Measurements from ENCODE around the gene CNTN5.

The CNTN5 gene

DNA sequence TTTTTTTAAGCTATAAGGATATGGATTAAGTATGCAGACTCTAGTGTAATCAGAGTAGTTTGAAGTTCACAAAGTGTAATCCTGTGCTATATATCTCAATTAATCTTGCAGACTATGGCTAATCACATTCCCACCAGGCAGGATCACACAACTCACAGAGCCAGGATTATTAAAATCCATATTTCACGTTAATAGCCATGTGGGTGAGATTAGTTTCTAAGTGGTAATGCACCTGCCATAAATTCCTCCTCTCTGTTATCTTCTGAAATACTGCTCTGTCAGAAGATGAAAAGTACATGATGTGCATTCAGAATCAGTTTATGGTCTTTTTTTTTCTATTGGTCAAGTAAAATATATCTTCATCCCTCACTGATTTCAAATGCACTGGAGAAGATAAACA is 686.1 kb downstream of the CNTN5 start:
- Histone ChIP-seq H3K9ac (ENCODE audit: low read depth, low read length) (no peak overlapping the region), H3K4me2 (ENCODE audit: low read length) (no peak overlapping the region), H3K9me3 (replicated peaks; ENCODE audit: low read length) (no peaks in the 10 kb centered on the region), H3K36me3 (ENCODE audit: insufficient read depth, low read length) (no peaks in the 10 kb centered on the region), H3K4me1 (ENCODE audit: control insufficient read depth, insufficient read depth, low read length) (no peaks in the 10 kb centered on the region), H3K27me3 (ENCODE audit: control insufficient read depth, insufficient read depth, low read length) (no peaks in the 10 kb centered on the region), H3K4me3 (ENCODE audit: low read length) (no peak overlapping the region)

DNA sequence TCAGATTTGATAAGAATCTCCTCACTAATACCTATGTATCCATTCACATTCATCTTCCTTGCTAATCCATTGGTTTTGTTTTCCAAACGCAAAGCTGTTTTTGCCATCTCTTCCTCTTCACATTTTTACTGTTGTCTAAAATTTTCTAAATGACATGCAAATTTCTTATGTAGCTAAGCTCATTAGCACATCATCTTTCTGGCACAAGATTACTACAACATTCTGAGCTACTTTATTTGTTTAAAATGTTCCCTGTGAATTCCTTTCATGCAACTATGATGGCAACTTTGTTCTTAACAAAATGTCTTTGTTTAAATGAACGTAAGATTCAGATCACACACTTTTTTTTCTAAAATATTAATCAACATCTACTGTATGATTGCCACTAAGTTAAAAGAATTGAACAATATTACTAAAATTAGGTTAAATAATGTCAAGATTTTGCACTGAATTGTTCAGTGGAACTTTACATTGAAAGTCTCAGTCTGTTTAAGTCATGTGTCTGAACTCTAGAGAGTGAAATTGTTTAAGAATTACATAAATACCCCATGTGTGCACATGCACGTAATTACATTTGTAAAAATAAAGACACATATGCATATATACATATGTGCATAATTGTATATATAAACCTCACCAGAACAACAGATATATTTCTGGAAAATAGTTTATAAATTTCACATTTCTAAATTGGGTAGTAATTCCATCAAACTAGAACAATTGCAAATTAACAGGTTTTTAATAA is 688.4 kb downstream of the CNTN5 start:
- Histone ChIP-seq H3K36me3 (ENCODE audit: insufficient read depth, low read length) (no peaks in the 10 kb centered on the region), H3K4me3 (ENCODE audit: low read length) (no peak overlapping the region), H3K4me2 (ENCODE audit: low read length) (no peak overlapping the region)

DNA sequence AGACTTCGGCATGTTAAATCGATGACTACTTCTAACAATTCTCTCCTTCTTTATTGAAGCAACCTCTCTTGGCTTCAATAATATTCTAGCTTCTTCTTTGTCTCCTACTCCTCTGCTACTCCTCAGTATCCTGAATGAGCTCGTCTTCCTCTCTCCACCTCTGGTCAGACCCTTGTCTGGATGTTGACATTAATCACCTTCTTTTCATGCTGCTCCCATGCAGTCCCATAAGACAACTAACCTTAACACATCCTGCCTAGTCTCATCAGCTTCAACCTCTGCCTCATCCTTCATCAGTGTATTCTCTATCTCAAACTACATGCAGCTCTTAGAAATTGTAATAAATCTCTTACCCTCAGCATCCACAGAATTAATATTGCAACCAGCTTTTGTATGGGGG is 695.6 kb downstream of the CNTN5 start:
- Histone ChIP-seq H3K4me2 (ENCODE audit: low read length) (no peak overlapping the region), H3K4me1 (ENCODE audit: control insufficient read depth, insufficient read depth, low read length) (no peaks in the 10 kb centered on the region), H3K9me3 (replicated peaks; ENCODE audit: low read length) (no peaks in the 10 kb centered on the region), H3K9ac (ENCODE audit: low read depth, low read length) (no peak overlapping the region), H3K27me3 (ENCODE audit: control insufficient read depth, insufficient read depth, low read length) (no peaks in the 10 kb centered on the region), H3K36me3 (ENCODE audit: insufficient read depth, low read length) (no peaks in the 10 kb centered on the region), H3K4me3 (ENCODE audit: low read length) (no peak overlapping the region)

More for the DNA sequence above, 688.4 kb downstream of the CNTN5 start:
- Histone ChIP-seq H3K4me1 (ENCODE audit: control insufficient read depth, insufficient read depth, low read length) (no peaks in the 10 kb centered on the region), H3K27me3 (ENCODE audit: control insufficient read depth, insufficient read depth, low read length) (no peaks in the 10 kb centered on the region), H3K9me3 (replicated peaks; ENCODE audit: low read length) (no peaks in the 10 kb centered on the region), H3K9ac (ENCODE audit: low read depth, low read length) (no peak overlapping the region)

DNA sequence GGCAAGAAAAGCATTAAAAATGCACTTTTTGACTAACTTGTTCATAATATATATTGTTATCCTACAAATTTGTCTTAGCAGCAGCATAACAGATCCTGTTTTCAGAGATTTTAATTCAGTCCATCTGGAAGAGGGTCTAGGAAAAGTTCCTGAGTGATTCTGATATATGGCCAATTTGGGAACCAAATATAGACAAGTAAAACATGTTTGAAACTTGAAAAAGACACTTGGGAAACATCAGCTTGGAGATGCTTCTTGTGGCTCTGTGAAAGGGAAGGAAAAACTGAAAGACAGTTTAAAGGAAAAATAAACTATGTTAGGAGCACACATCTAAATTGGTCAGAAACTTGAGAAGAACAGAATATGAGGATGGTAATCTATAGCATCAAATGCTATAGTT is 697.5 kb downstream of the CNTN5 start:
- Histone ChIP-seq H3K9me3 (replicated peaks; ENCODE audit: low read length) (no peaks in the 10 kb centered on the region), H3K36me3 (ENCODE audit: insufficient read depth, low read length) (no peaks in the 10 kb centered on the region), H3K4me2 (ENCODE audit: low read length) (no peak overlapping the region), H3K4me1 (ENCODE audit: control insufficient read depth, insufficient read depth, low read length) (no peaks in the 10 kb centered on the region), H3K9ac (ENCODE audit: low read depth, low read length) (no peak overlapping the region), H3K4me3 (ENCODE audit: low read length) (no peak overlapping the region), H3K27me3 (ENCODE audit: control insufficient read depth, insufficient read depth, low read length) (no peaks in the 10 kb centered on the region)

DNA sequence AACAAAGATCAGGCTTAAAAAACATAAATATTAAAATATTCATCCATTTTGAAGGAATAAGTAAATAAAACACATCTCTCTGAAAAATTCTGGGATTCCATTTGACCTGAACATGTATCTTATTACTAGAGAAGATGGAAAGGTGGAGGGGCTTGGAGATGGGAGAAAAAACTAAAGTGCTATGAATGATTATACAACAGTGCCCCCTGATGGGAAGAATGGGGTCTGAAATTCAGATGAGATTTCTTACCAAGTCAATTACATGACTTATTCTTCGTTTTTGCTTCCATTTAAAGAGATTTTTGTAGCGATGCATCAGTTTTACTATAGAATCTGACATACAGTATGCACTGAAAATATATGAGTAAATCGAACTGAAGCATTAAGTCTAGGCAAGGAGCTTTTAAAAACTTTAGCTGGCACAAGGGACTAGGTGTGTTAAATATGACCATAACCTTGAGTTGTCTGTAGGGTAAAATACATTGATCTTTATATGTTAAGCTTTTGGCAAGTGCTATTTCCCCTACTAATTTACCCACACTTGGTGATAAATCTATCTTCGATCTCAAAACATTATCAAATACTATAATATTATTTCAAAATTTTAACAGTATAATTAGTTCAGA is 718.8 kb downstream of the CNTN5 start:
- Histone ChIP-seq H3K36me3 (ENCODE audit: insufficient read depth, low read length) (no peaks in the 10 kb centered on the region), H3K9ac (ENCODE audit: low read depth, low read length) (no peak overlapping the region), H3K4me1 (ENCODE audit: control insufficient read depth, insufficient read depth, low read length) (no peaks in the 10 kb centered on the region), H3K4me3 (ENCODE audit: low read length) (no peak overlapping the region), H3K4me2 (ENCODE audit: low read length) (no peak overlapping the region), H3K9me3 (replicated peaks; ENCODE audit: low read length) (no peaks in the 10 kb centered on the region), H3K27me3 (ENCODE audit: control insufficient read depth, insufficient read depth, low read length) (no peaks in the 10 kb centered on the region)

DNA sequence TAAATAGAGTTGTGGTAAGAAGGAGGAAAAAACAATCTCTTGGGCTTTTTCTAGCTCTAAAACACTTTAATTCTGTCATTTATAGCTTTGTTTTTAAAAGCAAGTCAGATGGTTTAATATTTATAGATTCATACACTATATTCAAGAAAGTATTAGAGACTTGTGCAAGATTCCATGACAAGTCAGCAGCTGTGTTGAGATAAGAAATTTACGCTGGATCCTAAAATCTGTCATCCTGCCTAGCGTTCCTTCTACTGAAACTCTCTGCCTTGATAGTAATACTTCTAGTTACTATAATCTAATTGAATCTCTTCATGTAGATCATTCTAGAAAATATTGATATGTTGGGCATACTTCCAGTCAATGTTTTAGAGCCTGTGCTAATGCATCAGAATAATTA is 721.8 kb downstream of the CNTN5 start:
- no peaks in the 10 kb centered on the region for H3K4me1 ChIP-seq (ENCODE audit: control insufficient read depth, insufficient read depth, low read length)
- no peak overlapping the region for H3K4me2 ChIP-seq (ENCODE audit: low read length)
- no peaks in the 10 kb centered on the region for H3K36me3 ChIP-seq (ENCODE audit: insufficient read depth, low read length)
- H3K9me3 ChIP-seq (replicated peaks; ENCODE audit: low read length) = no peaks in the 10 kb centered on the region
- H3K4me3 ChIP-seq (ENCODE audit: low read length) = no peak overlapping the region
- H3K27me3 ChIP-seq (ENCODE audit: control insufficient read depth, insufficient read depth, low read length) = no peaks in the 10 kb centered on the region
- H3K9ac ChIP-seq (ENCODE audit: low read depth, low read length) = no peak overlapping the region

DNA sequence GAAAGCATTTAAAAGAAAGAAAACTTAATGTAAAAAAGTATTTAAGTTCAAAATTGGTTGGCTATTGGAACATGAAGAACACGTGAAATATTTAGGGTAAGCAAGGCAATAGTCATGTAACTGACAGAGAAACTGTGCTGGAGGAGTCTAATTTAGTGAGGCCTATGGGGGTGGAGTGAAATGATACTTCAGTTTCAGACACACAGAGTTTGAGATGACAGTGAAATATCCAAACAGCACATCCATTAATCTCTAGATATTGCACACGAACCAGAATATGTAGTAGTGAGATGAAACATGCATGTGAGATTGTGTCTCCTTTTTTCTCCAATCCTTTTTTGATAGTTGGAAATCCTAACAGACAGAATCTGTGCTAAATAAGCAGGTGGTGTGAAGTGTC is 739.0 kb downstream of the CNTN5 start:
- no peaks in the 10 kb centered on the region for H3K9me3 ChIP-seq (replicated peaks; ENCODE audit: low read length)
- H3K27me3 ChIP-seq (ENCODE audit: control insufficient read depth, insufficient read depth, low read length) = no peaks in the 10 kb centered on the region
- no peak overlapping the region for H3K4me2 ChIP-seq (ENCODE audit: low read length)
- no peaks in the 10 kb centered on the region for H3K4me1 ChIP-seq (ENCODE audit: control insufficient read depth, insufficient read depth, low read length)
- no peak overlapping the region for H3K9ac ChIP-seq (ENCODE audit: low read depth, low read length)
- H3K36me3 ChIP-seq (ENCODE audit: insufficient read depth, low read length) = no peaks in the 10 kb centered on the region
- H3K4me3 ChIP-seq (ENCODE audit: low read length) = no peak overlapping the region

DNA sequence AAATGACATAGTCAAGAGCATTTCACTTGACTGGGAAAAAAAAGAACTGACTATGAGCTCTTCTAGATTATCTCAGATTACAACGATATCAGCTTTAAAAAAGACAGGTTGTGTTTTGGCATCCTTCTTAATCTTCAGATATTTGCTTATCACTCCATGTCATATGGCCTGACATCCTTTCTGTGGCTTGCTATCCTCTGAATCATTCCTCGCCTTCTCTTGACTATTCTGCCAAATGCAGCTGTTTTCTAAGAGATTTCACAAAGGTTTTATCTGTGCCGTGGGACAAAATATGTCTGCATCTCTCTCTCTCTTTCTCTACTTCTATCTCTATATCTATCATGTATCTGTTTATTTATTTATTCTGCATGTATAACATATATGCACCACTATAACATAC is 746.1 kb downstream of the CNTN5 start:
- Histone ChIP-seq H3K9ac (ENCODE audit: low read depth, low read length) (no peak overlapping the region), H3K4me1 (ENCODE audit: control insufficient read depth, insufficient read depth, low read length) (peaks cover 5% of the 10 kb centered on the region), H3K27me3 (ENCODE audit: control insufficient read depth, insufficient read depth, low read length) (no peaks in the 10 kb centered on the region), H3K4me3 (ENCODE audit: low read length) (no peak overlapping the region), H3K4me2 (ENCODE audit: low read length) (no peak overlapping the region), H3K9me3 (replicated peaks; ENCODE audit: low read length) (no peaks in the 10 kb centered on the region), H3K36me3 (ENCODE audit: insufficient read depth, low read length) (no peaks in the 10 kb centered on the region)

DNA sequence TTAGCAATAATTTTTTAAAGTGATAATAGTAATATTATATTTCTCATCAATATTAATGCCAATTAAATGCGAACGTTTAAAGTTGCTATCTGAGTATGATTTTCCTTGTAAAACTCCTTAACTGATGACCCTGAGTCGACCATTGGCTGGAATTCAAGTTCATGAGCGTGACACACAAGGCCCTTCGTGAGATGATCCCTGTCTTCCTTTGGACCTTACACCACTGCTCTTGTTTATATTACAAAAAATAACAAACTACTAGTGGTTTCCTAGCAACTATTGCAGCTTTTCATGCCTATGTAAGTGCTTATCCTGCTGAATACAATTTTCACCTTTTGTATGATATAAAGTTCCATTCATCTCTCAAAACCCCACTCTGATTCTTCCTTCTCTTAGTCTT is 752.9 kb downstream of the CNTN5 start:
- Histone ChIP-seq H3K4me3 (ENCODE audit: low read length) (no peak overlapping the region), H3K9me3 (replicated peaks; ENCODE audit: low read length) (no peaks in the 10 kb centered on the region), H3K4me1 (ENCODE audit: control insufficient read depth, insufficient read depth, low read length) (peaks cover 5% of the 10 kb centered on the region), H3K27me3 (ENCODE audit: control insufficient read depth, insufficient read depth, low read length) (no peaks in the 10 kb centered on the region), H3K4me2 (ENCODE audit: low read length) (peak overlapping the region; percentile 46), H3K9ac (ENCODE audit: low read depth, low read length) (no peak overlapping the region), H3K36me3 (ENCODE audit: insufficient read depth, low read length) (no peaks in the 10 kb centered on the region)

DNA sequence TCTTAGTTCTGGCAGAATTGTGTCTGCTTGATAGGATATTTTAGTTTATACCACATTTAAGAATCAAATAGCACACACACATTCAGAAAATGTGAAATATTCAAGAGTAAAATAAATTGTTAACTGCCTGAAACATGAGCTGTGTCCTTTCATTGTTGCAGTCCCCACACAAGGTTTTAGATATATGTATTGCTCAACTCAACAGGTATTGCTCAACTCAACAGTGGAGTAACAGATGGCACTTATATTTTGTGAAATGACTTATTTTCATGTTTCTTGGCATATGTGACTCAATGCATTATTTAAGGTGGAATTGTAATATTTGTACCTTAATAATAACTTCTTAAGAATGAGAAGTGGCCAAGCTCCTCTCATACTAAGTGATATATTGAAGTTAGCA is 760.3 kb downstream of the CNTN5 start:
- no peaks in the 10 kb centered on the region for H3K4me1 ChIP-seq (ENCODE audit: control insufficient read depth, insufficient read depth, low read length)
- H3K36me3 ChIP-seq (ENCODE audit: insufficient read depth, low read length) = no peaks in the 10 kb centered on the region
- H3K4me3 ChIP-seq (ENCODE audit: low read length) = no peak overlapping the region
- no peak overlapping the region for H3K9ac ChIP-seq (ENCODE audit: low read depth, low read length)
- no peak overlapping the region for H3K4me2 ChIP-seq (ENCODE audit: low read length)
- no peaks in the 10 kb centered on the region for H3K9me3 ChIP-seq (replicated peaks; ENCODE audit: low read length)
- H3K27me3 ChIP-seq (ENCODE audit: control insufficient read depth, insufficient read depth, low read length) = no peaks in the 10 kb centered on the region

DNA sequence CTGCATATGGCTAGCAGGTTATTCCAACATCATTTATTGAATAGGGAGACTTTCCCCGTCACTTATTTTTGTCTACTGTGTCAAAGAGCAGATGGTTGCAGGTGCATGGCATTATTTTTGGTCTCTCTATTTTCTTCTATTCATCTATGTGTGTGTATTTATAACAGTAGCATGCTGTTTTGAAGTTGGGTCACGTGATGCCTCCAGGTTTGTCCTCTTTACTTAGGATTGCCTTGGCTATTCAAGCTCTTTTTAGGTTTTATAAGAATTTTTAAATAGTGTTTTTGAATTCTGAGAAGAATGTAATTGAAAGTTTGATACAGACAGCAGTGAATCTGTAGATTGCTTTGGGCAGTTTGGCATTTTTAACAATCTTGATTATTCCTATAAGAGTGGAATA is 770.6 kb downstream of the CNTN5 start:
- no peak overlapping the region for H3K4me3 ChIP-seq (ENCODE audit: low read length)
- no peak overlapping the region for H3K4me2 ChIP-seq (ENCODE audit: low read length)
- H3K4me1 ChIP-seq (ENCODE audit: control insufficient read depth, insufficient read depth, low read length) = no peaks in the 10 kb centered on the region
- no peaks in the 10 kb centered on the region for H3K27me3 ChIP-seq (ENCODE audit: control insufficient read depth, insufficient read depth, low read length)
- H3K36me3 ChIP-seq (ENCODE audit: insufficient read depth, low read length) = no peaks in the 10 kb centered on the region
- no peak overlapping the region for H3K9ac ChIP-seq (ENCODE audit: low read depth, low read length)
- no peaks in the 10 kb centered on the region for H3K9me3 ChIP-seq (replicated peaks; ENCODE audit: low read length)

DNA sequence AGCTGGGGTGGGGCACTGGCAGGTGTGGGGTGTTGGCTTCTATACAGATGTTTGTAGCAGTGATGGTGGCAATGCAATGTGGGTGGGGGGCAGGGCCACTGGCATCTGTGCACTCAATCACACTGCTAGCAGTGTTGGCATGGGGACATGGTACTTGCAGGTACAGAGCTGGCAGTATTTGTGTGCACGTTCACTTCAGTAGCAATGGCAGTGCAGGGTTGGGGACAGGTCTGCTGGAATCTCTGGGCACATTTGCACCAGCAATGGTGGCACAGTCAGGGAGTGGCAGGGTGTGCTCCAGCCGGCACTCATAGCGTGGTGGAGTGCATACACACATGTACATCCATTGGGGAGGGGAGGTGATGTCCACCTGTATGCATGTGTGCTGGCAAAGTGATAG is 775.2 kb downstream of the CNTN5 start:
- no peak overlapping the region for H3K9ac ChIP-seq (ENCODE audit: low read depth, low read length)
- H3K4me2 ChIP-seq (ENCODE audit: low read length) = no peak overlapping the region

More for the DNA sequence above, 775.2 kb downstream of the CNTN5 start:
- Histone ChIP-seq H3K4me1 (ENCODE audit: control insufficient read depth, insufficient read depth, low read length) (no peaks in the 10 kb centered on the region), H3K36me3 (ENCODE audit: insufficient read depth, low read length) (no peaks in the 10 kb centered on the region), H3K27me3 (ENCODE audit: control insufficient read depth, insufficient read depth, low read length) (no peaks in the 10 kb centered on the region), H3K9me3 (replicated peaks; ENCODE audit: low read length) (no peaks in the 10 kb centered on the region), H3K4me3 (ENCODE audit: low read length) (no peak overlapping the region)
